ENCODE results near the gene CNOT3. TPM values are rescaled to one million over a fixed set of nuclear protein-coding genes. Genes with fewer than 3 reads are reported as not detected.

The CNOT3 gene
- polyA plus RNA-seq, 1 of the 3 experiments (the other 2 are of a cell fraction): 14.2 TPM

- Histone ChIP-seq H3K27ac (ENCODE audit: low read depth in 2 of 2, low read length in 1 of 2) (peak within 1 kb of the TSS; percentile 96 to 97), H3F3A (replicated peaks; ENCODE audit: insufficient read depth) (peaks cover 7% of the 10 kb centered on the region), H3K9me2 (no peaks in the 10 kb centered on the region), H3K4me2 (peak within 1 kb of the TSS; percentile 100), H4K20me1 (ENCODE audit: insufficient read depth) (no peaks in the 10 kb centered on the region), H3K4me1 (ENCODE audit: control insufficient read depth in 1 of 2, insufficient read depth in 2 of 2, low read depth in 1 of 2, low read length in 1 of 2) (peaks cover 0 to 15% of the 10 kb centered on the region in 2 experiments; a peak in 1 of 4 replicates), H3K4me3 (ENCODE audit: low read depth in 2 of 2, low read length in 1 of 2) (peak within 1 kb of the TSS; percentile 84 to 93), H2AFZ (ENCODE audit: low read depth) (peak within 1 kb of the TSS; percentile 96), H3K79me2 (ENCODE audit: insufficient read depth) (peaks cover 65% of the 10 kb centered on the region), H3K9me3 (no peaks in the 10 kb centered on the region), H3K27me3 (ENCODE audit: insufficient read depth) (no peaks in the 10 kb centered on the region), H3K36me3 (replicated peaks in 1 of 2; ENCODE audit: control insufficient read depth in 1 of 2, insufficient read depth in 2 of 2, low read length in 1 of 2) (peaks cover 21 to 27% of the 10 kb centered on the region in 2 experiments), H3K9ac (peak within 1 kb of the TSS; percentile 78)
- ChIA-PET POLR2A (interaction anchor here (0.6 to 4.1 kb wide), 3 partner anchors 10 to 76 kb away, joined by 3 to 50 read pairs (median 4); partner anchors contain the start of genes CNOT3, PRPF31, RPS9 and TFPT), CTCF (interaction anchor here (1.2 to 1.5 kb wide), 2 partner anchors 14 to 21 kb away, joined by 3 to 6 read pairs; no protein-coding TSS in a partner anchor)
- peak; percentile 90 for DNase-seq
- TF ChIP-seq POLR2AphosphoS5 (IDR thresholded peaks at IDR 0.05; ENCODE audit: low read depth, low read length) (peak; percentile 56), PBX3 (IDR thresholded peaks at IDR 0.05) (peak; percentile 13; the same call in 1 of the 2 replicates), MAX (IDR thresholded peaks at IDR 0.05; ENCODE audit: low read depth) (peak; percentile 26; the same call in 1 of the 2 replicates), RFX5 (IDR thresholded peaks at IDR 0.05; ENCODE audit: low read length) (0 out of 2 replicates have a peak, but pooled peaks have one; percentile 4), MEF2A (IDR thresholded peaks at IDR 0.05; ENCODE audit: borderline replicate concordance, low read depth) (no peak)
- WGBS (ENCODE audit: low lambda C conversion rate): 3% methylated on average over 17 of the region's 77 CpGs
Measured at GRCh38 chr19:54191011-54191810, 53.6 kb downstream of the CNOT3 start, which contains the start of gene TSEN34. Gene TSEN34 (plus strand): TSS chr19:54191308. CDS start chr19:54191365, 57 bp downstream.

GRCh38 chr19:54191811-54192453 is 54.4 kb downstream of the CNOT3 start:
- WGBS (ENCODE audit: low lambda C conversion rate): 52% methylated on average over 13 of the region's 19 CpGs
- H3K4me1 ChIP-seq (ENCODE audit: control insufficient read depth in 1 of 2, insufficient read depth in 2 of 2, low read depth in 1 of 2, low read length in 1 of 2): peaks cover 0 to 15% of the 10 kb centered on the region in 2 experiments; a peak in 1 of 4 replicates
- peak overlapping the region; percentile 96 to 97 for H3K27ac ChIP-seq (ENCODE audit: low read depth in 2 of 2, low read length in 1 of 2)
- H3K36me3 ChIP-seq (replicated peaks in 1 of 2; ENCODE audit: control insufficient read depth in 1 of 2, insufficient read depth in 2 of 2, low read length in 1 of 2): peaks cover 14 to 28% of the 10 kb centered on the region in 2 experiments
- peaks cover 7% of the 10 kb centered on the region for H3F3A ChIP-seq (replicated peaks; ENCODE audit: insufficient read depth)
- H4K20me1 ChIP-seq (ENCODE audit: insufficient read depth): no peaks in the 10 kb centered on the region
- ChIA-PET CTCF (interaction anchor here (1.2 to 1.5 kb wide), 2 partner anchors 13 to 22 kb away, joined by 3 to 6 read pairs; no protein-coding TSS in a partner anchor), POLR2A (interaction anchor here (0.6 to 4.1 kb wide), 3 partner anchors 9 to 76 kb away, joined by 3 to 50 read pairs (median 4); partner anchors contain the start of genes CNOT3, PRPF31, RPS9 and TFPT)
- TF ChIP-seq MEF2A (IDR thresholded peaks at IDR 0.05; ENCODE audit: borderline replicate concordance, low read depth): no peak
- TF ChIP-seq NRF1 (IDR thresholded peaks at IDR 0.05; ENCODE audit: low read depth, low read length): no peak
- no peak for TF ChIP-seq SMC3 (IDR thresholded peaks at IDR 0.05; ENCODE audit: low read depth, low read length)
- TF ChIP-seq GATA2 (CRISPR knock-in tag; IDR thresholded peaks at IDR 0.05): no peak
- TF ChIP-seq RAD21 (IDR thresholded peaks at IDR 0.05; ENCODE audit: low read length): no peak
- TF ChIP-seq FOSL2 (IDR thresholded peaks at IDR 0.05; ENCODE audit: borderline replicate concordance, low read depth): no peak
- H3K4me3 ChIP-seq (ENCODE audit: low read depth in 2 of 2, low read length in 1 of 2): peak overlapping the region; percentile 84 to 93
- peak overlapping the region; percentile 78 for H3K9ac ChIP-seq
- H3K9me3 ChIP-seq: no peaks in the 10 kb centered on the region
- H3K27me3 ChIP-seq (ENCODE audit: insufficient read depth): no peaks in the 10 kb centered on the region
- H2AFZ ChIP-seq (ENCODE audit: low read depth): peak overlapping the region; percentile 96
- no peaks in the 10 kb centered on the region for H3K9me2 ChIP-seq
- peaks cover 57% of the 10 kb centered on the region for H3K79me2 ChIP-seq (ENCODE audit: insufficient read depth)
- peak overlapping the region; percentile 100 for H3K4me2 ChIP-seq
- no peak for DNase-seq
